Natural killer cell (primary cell): ENCODE measurements around the gene ELFN2. TPM values are rescaled to one million over a fixed set of nuclear protein-coding genes. Genes with fewer than 3 reads are reported as not detected.

ENCODE experiments used
- ATAC-seq, 3 donors: fragments of 150-1000 bp in 2 of 3; fragments of 200-7000 bp in 1 of 3; cut with Tn5 transposase; 1 replicate in 1 of 3; 2 replicates in 2 of 3; pipeline ENCODE4 v1.10.0; 2021; ENCODE audit warnings: mild to moderate bottlenecking in 2 of 3, moderate library complexity in 2 of 3
- DNase-seq, 2 donors: peaks; one replicate each; pipeline versions ENCODE4 v3.0.0 to v3.0.0-alpha.2; 2013 to 2021; ENCODE audit warnings: mixed read lengths in 1 of 2
- H3K27ac ChIP-seq: one replicate; pipeline ENCODE4 v1.5.1; 2013; ENCODE audit warnings: mild to moderate bottlenecking, low read length
- H3K27me3 ChIP-seq: one replicate; pipeline ENCODE4 v1.6.1; 2013; ENCODE audit warnings: low read length; ENCODE audit not compliant: control insufficient read depth, insufficient read depth
- H3K36me3 ChIP-seq: one replicate; pipeline ENCODE4 v1.6.1; 2013; ENCODE audit warnings: low read length; ENCODE audit not compliant: control insufficient read depth, insufficient read depth
- H3K4me1 ChIP-seq: one replicate; pipeline ENCODE4 v1.6.1; 2013; ENCODE audit warnings: low read length; ENCODE audit not compliant: control insufficient read depth, insufficient read depth
- H3K4me3 ChIP-seq: one replicate; pipeline ENCODE4 v1.5.1; 2013; ENCODE audit warnings: low read length
- H3K9me3 ChIP-seq: one replicate; pipeline ENCODE4 v1.6.1; 2013; ENCODE audit warnings: low read length; ENCODE audit not compliant: control insufficient read depth, insufficient read depth
- H3K27ac Mint-ChIP-seq, 2 donors: one replicate each; pipeline ENCODE4 v1.8.0; 2022; ENCODE audit warnings: mild to moderate bottlenecking in 2 of 2, mixed read lengths in 2 of 2, moderate library complexity in 1 of 2
- H3K27me3 Mint-ChIP-seq, 2 donors: one replicate each; pipeline ENCODE4 v1.8.0; 2022; ENCODE audit warnings: low read depth in 2 of 2, mixed read lengths in 2 of 2
- H3K36me3 Mint-ChIP-seq: one replicate; pipeline ENCODE4 v1.8.0; 2022; ENCODE audit warnings: mixed read lengths
- H3K4me1 Mint-ChIP-seq, 2 donors: one replicate each; pipeline ENCODE4 v1.8.0; 2022; ENCODE audit warnings: mixed read lengths in 2 of 2
- H3K4me3 Mint-ChIP-seq: one replicate; pipeline ENCODE4 v1.8.0; 2022; ENCODE audit warnings: mild to moderate bottlenecking, moderate library complexity, mixed read lengths
- H3K9me3 Mint-ChIP-seq, 2 donors: one replicate each; pipeline ENCODE4 v1.8.0; 2022; ENCODE audit warnings: mixed read lengths in 2 of 2
- WGBS: methylation state at CpG from one replicate; pipeline ENCODE4 v1.1.7; 2013; ENCODE audit warnings: missing lambda C conversion rate; ENCODE audit not compliant: insufficient coverage; 5-methylcytosine and 5-hydroxymethylcytosine counted together
- intact Hi-C: fragments of 100-400 bp; cut with micrococcal nuclease; formaldehyde crosslinking; loops from one replicate; pipeline ENCODE4 v1.14.2; 2022
- total RNA-seq, 4 donors: library from RNA; stranded (reverse); fragments of 120-200 nt in 1 of 4; gene quantifications; one replicate each; pipeline versions ENCODE4 v1.2.3 to v1.2.4, GENCODE V29; 2013 to 2022
- TF ChIP-seq, protein P1 (sequence below): fragments of 200-600 bp; IDR thresholded peaks from one replicate; pipeline ENCODE4 v1.8.0; 2022; ENCODE audit warnings: antibody characterized with exemption

ELFN2 gene
- total RNA-seq, 3 donors from 2014 or later (not counting 1 experiment from before 2014, with no cell fraction given) = 0.33 to 0.49 (median 0.36) TPM

GRCh38 chr22:37453696-37454095, 26.4 kb upstream of the ELFN2 start:
- no peak overlapping the region for H3K4me3 Mint-ChIP-seq
- H3K27me3 Mint-ChIP-seq = no peaks in the 10 kb centered on the region
- intact Hi-C loops = no loop called here

GRCh38 chr22:37451218-37451617, 23.9 kb upstream of the ELFN2 start:
- intact Hi-C loops = no loop called here
- H3K4me3 ChIP-seq = no peak overlapping the region
- no CpG with 5 or more reads among the region's 1 CpG for WGBS
- Mint-ChIP-seq H3K4me3 (no peak overlapping the region), H3K27ac (no peak overlapping the region), H3K9me3 (no peaks in the 10 kb centered on the region), H3K27me3 (no peaks in the 10 kb centered on the region), H3K4me1 (peaks cover 0 to 10% of the 10 kb centered on the region in 2 donors), H3K36me3 (no peaks in the 10 kb centered on the region)
- DNase-seq (no peak), ATAC-seq (no peak)
- H3K27me3 ChIP-seq = no peaks in the 10 kb centered on the region
- TF ChIP-seq, protein P1, sequence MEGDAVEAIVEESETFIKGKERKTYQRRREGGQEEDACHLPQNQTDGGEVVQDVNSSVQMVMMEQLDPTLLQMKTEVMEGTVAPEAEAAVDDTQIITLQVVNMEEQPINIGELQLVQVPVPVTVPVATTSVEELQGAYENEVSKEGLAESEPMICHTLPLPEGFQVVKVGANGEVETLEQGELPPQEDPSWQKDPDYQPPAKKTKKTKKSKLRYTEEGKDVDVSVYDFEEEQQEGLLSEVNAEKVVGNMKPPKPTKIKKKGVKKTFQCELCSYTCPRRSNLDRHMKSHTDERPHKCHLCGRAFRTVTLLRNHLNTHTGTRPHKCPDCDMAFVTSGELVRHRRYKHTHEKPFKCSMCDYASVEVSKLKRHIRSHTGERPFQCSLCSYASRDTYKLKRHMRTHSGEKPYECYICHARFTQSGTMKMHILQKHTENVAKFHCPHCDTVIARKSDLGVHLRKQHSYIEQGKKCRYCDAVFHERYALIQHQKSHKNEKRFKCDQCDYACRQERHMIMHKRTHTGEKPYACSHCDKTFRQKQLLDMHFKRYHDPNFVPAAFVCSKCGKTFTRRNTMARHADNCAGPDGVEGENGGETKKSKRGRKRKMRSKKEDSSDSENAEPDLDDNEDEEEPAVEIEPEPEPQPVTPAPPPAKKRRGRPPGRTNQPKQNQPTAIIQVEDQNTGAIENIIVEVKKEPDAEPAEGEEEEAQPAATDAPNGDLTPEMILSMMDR = no peak
- H3K27ac ChIP-seq = no peak overlapping the region
- no peaks in the 10 kb centered on the region for H3K4me1 ChIP-seq
- H3K9me3 ChIP-seq = no peaks in the 10 kb centered on the region
- H3K36me3 ChIP-seq = no peaks in the 10 kb centered on the region

More at GRCh38 chr22:37453696-37454095, 26.4 kb upstream of the ELFN2 start:
- Histone ChIP-seq H3K4me1 (no peaks in the 10 kb centered on the region), H3K9me3 (no peaks in the 10 kb centered on the region), H3K36me3 (no peaks in the 10 kb centered on the region), H3K27ac (no peak overlapping the region), H3K4me3 (no peak overlapping the region), H3K27me3 (no peaks in the 10 kb centered on the region)
- WGBS = 94% methylated on average over 7 of the region's 7 CpGs
- H3K27ac Mint-ChIP-seq = no peak overlapping the region
- peaks cover 5 to 17% of the 10 kb centered on the region in 2 donors for H3K4me1 Mint-ChIP-seq
- ATAC-seq (no peak), DNase-seq (no peak)
- no peaks in the 10 kb centered on the region for H3K36me3 Mint-ChIP-seq
- no peaks in the 10 kb centered on the region for H3K9me3 Mint-ChIP-seq
- TF ChIP-seq, protein P1 = no peak

DNA sequence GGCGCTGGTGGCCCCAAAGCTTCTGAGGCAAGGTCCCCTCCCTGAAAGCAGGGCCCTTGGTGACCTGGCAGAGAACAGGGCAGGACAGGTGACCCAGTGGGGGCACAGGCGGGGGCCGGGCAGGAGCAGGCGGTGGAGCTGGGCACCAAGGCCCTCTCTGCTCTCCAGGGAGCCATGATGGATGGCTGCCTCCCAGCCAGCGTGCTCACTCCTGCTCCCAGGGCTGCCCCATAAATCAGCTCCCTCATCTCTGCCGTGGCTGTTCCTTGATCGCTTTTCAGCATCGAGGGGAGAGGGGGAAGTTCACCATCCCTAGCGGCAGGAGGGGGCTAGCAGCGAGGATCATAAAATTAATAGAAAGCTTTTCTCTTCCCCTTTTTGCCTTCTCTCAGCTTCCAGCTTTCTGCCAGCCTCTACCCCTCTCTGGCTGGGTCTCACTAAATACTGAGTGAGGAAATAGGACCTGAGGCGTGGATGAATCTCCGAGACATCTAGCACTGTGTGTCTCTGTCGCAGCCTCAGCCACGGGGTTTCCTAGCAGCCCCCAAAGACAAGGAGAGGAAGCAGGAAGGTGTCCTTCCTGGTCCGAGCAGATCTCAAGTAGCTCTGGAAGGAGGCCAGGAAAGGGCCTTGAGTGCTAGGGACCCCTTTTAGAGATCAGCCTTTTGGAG, 22.2 kb upstream of the ELFN2 start:
- no peak overlapping the region for H3K27ac ChIP-seq
- H3K36me3 ChIP-seq = no peaks in the 10 kb centered on the region
- H3K9me3 ChIP-seq = no peaks in the 10 kb centered on the region
- intact Hi-C loops = no loop called here
- no peaks in the 10 kb centered on the region for H3K4me1 Mint-ChIP-seq
- no peaks in the 10 kb centered on the region for H3K36me3 Mint-ChIP-seq
- no peaks in the 10 kb centered on the region for H3K27me3 ChIP-seq
- no peak overlapping the region for H3K27ac Mint-ChIP-seq
- DNase-seq (no peak), ATAC-seq (no peak)
- H3K9me3 Mint-ChIP-seq = no peaks in the 10 kb centered on the region
- TF ChIP-seq, protein P1 = no peak
- H3K4me3 Mint-ChIP-seq = no peak overlapping the region
- H3K4me3 ChIP-seq = no peak overlapping the region
- no peaks in the 10 kb centered on the region for H3K4me1 ChIP-seq
- no peaks in the 10 kb centered on the region for H3K27me3 Mint-ChIP-seq
- WGBS = 66% methylated on average over 10 of the region's 15 CpGs
